ENCODE results near the gene SLC15A3. TPM values are rescaled to one million over a fixed set of nuclear protein-coding genes. Genes with fewer than 3 reads are reported as not detected.
"Not testable (repeated sequence)": the region's sequence is repeated elsewhere in the genome, so short reads cannot be mapped to it uniquely, and the experiment has no call there.

SLC15A3 gene
- polyA plus RNA-seq, 1 of the 3 experiments (the other 2 are of a cell fraction), result not detected

GRCh38 chr11:60974726-60975125 lies 22.8 kb upstream of the SLC15A3 start (continued):
- TF ChIP-seq, protein P1, sequence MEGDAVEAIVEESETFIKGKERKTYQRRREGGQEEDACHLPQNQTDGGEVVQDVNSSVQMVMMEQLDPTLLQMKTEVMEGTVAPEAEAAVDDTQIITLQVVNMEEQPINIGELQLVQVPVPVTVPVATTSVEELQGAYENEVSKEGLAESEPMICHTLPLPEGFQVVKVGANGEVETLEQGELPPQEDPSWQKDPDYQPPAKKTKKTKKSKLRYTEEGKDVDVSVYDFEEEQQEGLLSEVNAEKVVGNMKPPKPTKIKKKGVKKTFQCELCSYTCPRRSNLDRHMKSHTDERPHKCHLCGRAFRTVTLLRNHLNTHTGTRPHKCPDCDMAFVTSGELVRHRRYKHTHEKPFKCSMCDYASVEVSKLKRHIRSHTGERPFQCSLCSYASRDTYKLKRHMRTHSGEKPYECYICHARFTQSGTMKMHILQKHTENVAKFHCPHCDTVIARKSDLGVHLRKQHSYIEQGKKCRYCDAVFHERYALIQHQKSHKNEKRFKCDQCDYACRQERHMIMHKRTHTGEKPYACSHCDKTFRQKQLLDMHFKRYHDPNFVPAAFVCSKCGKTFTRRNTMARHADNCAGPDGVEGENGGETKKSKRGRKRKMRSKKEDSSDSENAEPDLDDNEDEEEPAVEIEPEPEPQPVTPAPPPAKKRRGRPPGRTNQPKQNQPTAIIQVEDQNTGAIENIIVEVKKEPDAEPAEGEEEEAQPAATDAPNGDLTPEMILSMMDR (IDR thresholded peaks at IDR 0.05), result no peak
- TF ChIP-seq, protein P2, sequence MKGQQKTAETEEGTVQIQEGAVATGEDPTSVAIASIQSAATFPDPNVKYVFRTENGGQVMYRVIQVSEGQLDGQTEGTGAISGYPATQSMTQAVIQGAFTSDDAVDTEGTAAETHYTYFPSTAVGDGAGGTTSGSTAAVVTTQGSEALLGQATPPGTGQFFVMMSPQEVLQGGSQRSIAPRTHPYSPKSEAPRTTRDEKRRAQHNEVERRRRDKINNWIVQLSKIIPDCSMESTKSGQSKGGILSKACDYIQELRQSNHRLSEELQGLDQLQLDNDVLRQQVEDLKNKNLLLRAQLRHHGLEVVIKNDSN (IDR thresholded peaks at IDR 0.05; ENCODE audit: borderline replicate concordance, low read depth), result no peak
- no peak for TF ChIP-seq GATA2 (CRISPR knock-in tag; IDR thresholded peaks at IDR 0.05)
- TF ChIP-seq JUND (IDR thresholded peaks at IDR 0.05), result no peak
- TF ChIP-seq TAF1 (IDR thresholded peaks at IDR 0.05; ENCODE audit: borderline replicate concordance, low read depth, low read length), result no peak
- no peak for TF ChIP-seq FOXM1 (IDR thresholded peaks at IDR 0.05; ENCODE audit: low read depth)
- TF ChIP-seq POLR2AphosphoS5 (IDR thresholded peaks at IDR 0.05; ENCODE audit: low read depth, low read length), result no peak
- no peak for TF ChIP-seq MXI1 (IDR thresholded peaks at IDR 0.05; ENCODE audit: low read depth, low read length)

GRCh38 chr11:60974316-60974715 lies 22.3 kb upstream of the SLC15A3 start:
- POLR2A ChIA-PET; H3K79me2 ChIP-seq (ENCODE audit: insufficient read depth); H3K36me3 ChIP-seq (replicated peaks in 1 of 2; ENCODE audit: control insufficient read depth in 1 of 2, insufficient read depth in 2 of 2, low read length in 1 of 2); H4K20me1 ChIP-seq (ENCODE audit: insufficient read depth); H3K27ac ChIP-seq (ENCODE audit: low read depth in 2 of 2, low read length in 1 of 2); H3K27me3 ChIP-seq (ENCODE audit: insufficient read depth); H2AFZ ChIP-seq (ENCODE audit: low read depth); H3F3A ChIP-seq (replicated peaks; ENCODE audit: insufficient read depth); H3K9me3 ChIP-seq; H3K4me2 ChIP-seq; H3K4me3 ChIP-seq (ENCODE audit: low read depth in 2 of 2, low read length in 1 of 2); H3K9ac ChIP-seq; DNase-seq; H3K9me2 ChIP-seq: not testable (repeated sequence)
- CTCF ChIA-PET, result interaction anchor here (0.6 kb wide), 1 partner anchor 93 kb away, joined by 3 read pairs; no protein-coding TSS in a partner anchor
- WGBS (ENCODE audit: low lambda C conversion rate), result 73% methylated on average over 13 of the region's 13 CpGs
- peaks cover 0 to 23% of the 10 kb centered on the region in 2 experiments; a peak in 1 of 4 replicates for H3K4me1 ChIP-seq (ENCODE audit: control insufficient read depth in 1 of 2, insufficient read depth in 2 of 2, low read depth in 1 of 2, low read length in 1 of 2)

- peaks cover 4% of the 10 kb centered on the region; the same call in 1 of the 2 replicates for H3K27me3 ChIP-seq (ENCODE audit: insufficient read depth)
- H3K4me3 ChIP-seq (ENCODE audit: low read depth in 2 of 2, low read length in 1 of 2), result no peak overlapping the region
- no peak overlapping the region for H2AFZ ChIP-seq (ENCODE audit: low read depth)
- no peak overlapping the region for H3K9ac ChIP-seq
- no peak for DNase-seq
- H3K36me3 ChIP-seq (replicated peaks in 1 of 2; ENCODE audit: control insufficient read depth in 1 of 2, insufficient read depth in 2 of 2, low read length in 1 of 2), result no peaks in the 10 kb centered on the region
- ChIA-PET CTCF (no interaction called here), POLR2A (no interaction called here)
- WGBS (ENCODE audit: low lambda C conversion rate), result 71% methylated on average over 6 of the region's 6 CpGs
- no peaks in the 10 kb centered on the region for H3K79me2 ChIP-seq (ENCODE audit: insufficient read depth)
- TF ChIP-seq JUND (IDR thresholded peaks at IDR 0.05) (no peak), MXI1 (IDR thresholded peaks at IDR 0.05; ENCODE audit: low read depth, low read length) (no peak), GATA2 (CRISPR knock-in tag; IDR thresholded peaks at IDR 0.05) (no peak), MEF2A (IDR thresholded peaks at IDR 0.05; ENCODE audit: borderline replicate concordance, low read depth) (no peak), SIN3A (IDR thresholded peaks at IDR 0.05; ENCODE audit: borderline replicate concordance, low read depth, low read length) (no peak)
- no peaks in the 10 kb centered on the region for H3K9me3 ChIP-seq
- H3K4me2 ChIP-seq, result no peak overlapping the region
- no peaks in the 10 kb centered on the region for H3K9me2 ChIP-seq
- no peaks in the 10 kb centered on the region for H3F3A ChIP-seq (replicated peaks; ENCODE audit: insufficient read depth)
- H3K27ac ChIP-seq (ENCODE audit: low read depth in 2 of 2, low read length in 1 of 2), result no peak overlapping the region
- H4K20me1 ChIP-seq (ENCODE audit: insufficient read depth), result no peaks in the 10 kb centered on the region
- peaks cover 0 to 18% of the 10 kb centered on the region in 2 experiments; a peak in 1 of 4 replicates for H3K4me1 ChIP-seq (ENCODE audit: control insufficient read depth in 1 of 2, insufficient read depth in 2 of 2, low read depth in 1 of 2, low read length in 1 of 2)
Measured at GRCh38 chr11:60973699-60974098, 21.7 kb upstream of the SLC15A3 start.

Data from SK-N-SH (cell line).